HEK293 (cell line): ENCODE data around the gene OPCML.

ENCODE experiments used
- CTCF ChIA-PET: fragments of 350-600 bp; formaldehyde crosslinking; extraction: SDS; loops from one replicate; lab custom pipeline; 2021; ENCODE audit warnings: antibody characterized with exemption; lab: Yijun Ruan, JAX
- POLR2A ChIA-PET: fragments of 300-600 bp; formaldehyde crosslinking; extraction: SDS; loops from one replicate; lab custom pipeline; 2020; ENCODE audit warnings: antibody characterized with exemption, inconsistent platforms; lab: Yijun Ruan, JAX
- H3K27ac ChIP-seq: fragments of 200-500 bp; sonication (Bioruptor generic); 2 replicates; pipeline ENCODE4 v1.5.1; 2014; ENCODE audit warnings: low read depth, low read length, control low read depth, inconsistent platforms; ENCODE audit errors: extremely low read depth
- H3K36me3 ChIP-seq, 2 experiments: fragments of 200-500 bp in 1 of 2; sonication (Bioruptor generic) in 1 of 2; 1 replicate in 1 of 2; 2 replicates in 1 of 2; pipeline ENCODE4 v1.5.1; 2014 to 2017; ENCODE audit warnings: inconsistent platforms in 2 of 2, low read length in 2 of 2; ENCODE audit not compliant: control insufficient read depth in 2 of 2, insufficient read depth in 1 of 2
- H3K4me1 ChIP-seq: fragments of 200-500 bp; sonication (Bioruptor generic); 2 replicates; pipeline ENCODE4 v1.5.1; 2014; ENCODE audit warnings: mild to moderate bottlenecking, low read length, inconsistent platforms; ENCODE audit not compliant: control insufficient read depth, insufficient read depth
- H3K4me3 ChIP-seq: 2 replicates; pipeline ENCODE4 v1.5.1; 2011; ENCODE audit warnings: low read depth, mild to moderate bottlenecking, control low read depth, low read length, moderate library complexity
- H3K9me3 ChIP-seq: fragments of 200-500 bp; sonication (Bioruptor generic); 2 replicates; pipeline ENCODE4 v1.5.1; 2014; ENCODE audit warnings: low read depth, low read length, inconsistent platforms; ENCODE audit not compliant: control insufficient read depth, insufficient read depth
- ZNF10 ChIP-seq: fragments of 450-650 bp; formaldehyde crosslinking; IDR thresholded peaks from 2 replicates; pipeline ENCODE4 v1.5.1; 2017; ENCODE audit warnings: missing biosample characterization, missing genetic modification characterization
- ZNF146 ChIP-seq: fragments of 450-650 bp; formaldehyde crosslinking; IDR thresholded peaks from 2 replicates; pipeline ENCODE4 v1.5.1; 2016; ENCODE audit warnings: missing biosample characterization, missing genetic modification characterization
- ZNF16 ChIP-seq: fragments of 450-650 bp; formaldehyde crosslinking; IDR thresholded peaks from 2 replicates; pipeline ENCODE4 v1.5.1; 2016; ENCODE audit warnings: low read depth, missing biosample characterization, missing genetic modification characterization
- ZNF19 ChIP-seq: fragments of 450-650 bp; formaldehyde crosslinking; IDR thresholded peaks from 2 replicates; pipeline ENCODE4; 2016; ENCODE audit warnings: missing biosample characterization, missing genetic modification characterization, low read depth
- ZNF248 ChIP-seq: fragments of 450-650 bp; formaldehyde crosslinking; IDR thresholded peaks from 2 replicates; pipeline ENCODE4 v1.5.1; 2017; ENCODE audit warnings: missing biosample characterization, missing genetic modification characterization
- ZNF280D ChIP-seq: fragments of 450-650 bp; formaldehyde crosslinking; IDR thresholded peaks from 2 replicates; pipeline ENCODE4 v1.5.1; 2016; ENCODE audit warnings: missing biosample characterization, missing genetic modification characterization
- ZNF514 ChIP-seq: fragments of 450-650 bp; formaldehyde crosslinking; IDR thresholded peaks from 2 replicates; pipeline ENCODE4 v1.5.1; 2016; ENCODE audit warnings: missing biosample characterization, missing genetic modification characterization
- ZNF529 ChIP-seq: fragments of 450-650 bp; formaldehyde crosslinking; IDR thresholded peaks from 2 replicates; pipeline ENCODE4 v1.5.1; 2017; ENCODE audit warnings: missing genetic modification characterization, missing biosample characterization; ENCODE audit not compliant: insufficient replicate concordance
- ZNF560 ChIP-seq: fragments of 450-650 bp; formaldehyde crosslinking; IDR thresholded peaks from 2 replicates; pipeline ENCODE4 v1.5.1; 2017; ENCODE audit warnings: missing biosample characterization, missing genetic modification characterization, borderline replicate concordance
- ZNF785 ChIP-seq: fragments of 450-650 bp; formaldehyde crosslinking; IDR thresholded peaks from 2 replicates; pipeline ENCODE4 v1.5.1; 2016; ENCODE audit warnings: missing biosample characterization, missing genetic modification characterization
- ZNF791 ChIP-seq: fragments of 450-650 bp; formaldehyde crosslinking; IDR thresholded peaks from 2 replicates; pipeline ENCODE4 v1.5.1; 2016; ENCODE audit warnings: missing biosample characterization, missing genetic modification characterization
- TF ChIP-seq, protein P1 (sequence below): fragments of 450-650 bp; formaldehyde crosslinking; conservative IDR thresholded peaks from 2 replicates; pipeline ENCODE4 v1.5.1; 2016; ENCODE audit warnings: low read depth, missing biosample characterization, missing genetic modification characterization
- TF ChIP-seq, protein P2 (sequence below): fragments of 450-650 bp; formaldehyde crosslinking; conservative IDR thresholded peaks from 2 replicates; pipeline ENCODE4 v1.5.1; 2016; ENCODE audit warnings: low read depth, missing biosample characterization, missing genetic modification characterization

Gene OPCML

GRCh38 chr11:132817387-132817786 lies 714.9 kb downstream of the OPCML start (continued):
- TF ChIP-seq ZNF16 (tag by site-specific recombination) (no peak), ZNF10 (no peak), ZNF248 (tag by site-specific recombination) (no peak)

- ChIA-PET CTCF (interaction anchor here (1.5 kb wide), 1 partner anchor 127 kb away, joined by 5 read pairs; no protein-coding TSS in a partner anchor), POLR2A (no interaction called here)
- H3K4me1 ChIP-seq: no peaks in the 10 kb centered on the region
- no peak overlapping the region for H3K27ac ChIP-seq
- H3K36me3 ChIP-seq: no peaks in the 10 kb centered on the region
- no peaks in the 10 kb centered on the region for H3K9me3 ChIP-seq
- no peak overlapping the region for H3K4me3 ChIP-seq
- TF ChIP-seq ZNF791 (tag by site-specific recombination) (no peak), ZNF514 (no peak), ZNF19 (no peak)
Measured at GRCh38 chr11:132814410-132814809, 717.9 kb downstream of the OPCML start.

DNA sequence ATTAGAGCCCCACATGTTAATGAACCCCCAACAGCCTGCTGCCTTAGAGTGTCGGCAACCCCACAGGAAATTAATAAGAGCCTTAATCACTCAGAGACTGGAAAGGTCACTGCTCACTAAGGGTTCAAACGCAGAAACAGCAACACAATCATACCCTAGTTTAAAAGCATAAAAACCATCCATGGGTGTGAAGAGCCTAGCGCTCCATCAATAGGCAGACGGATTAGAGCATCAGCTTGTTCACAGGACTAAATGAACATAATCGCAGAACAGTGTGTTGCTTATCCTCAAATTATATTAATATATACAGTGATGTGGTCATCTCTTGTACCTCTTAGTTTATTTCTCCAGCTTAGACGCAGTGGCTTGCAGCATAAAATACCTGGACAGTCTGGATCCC lies 720.7 kb downstream of the OPCML start:
- POLR2A ChIA-PET: no interaction called here
- Histone ChIP-seq H3K36me3 (no peaks in the 10 kb centered on the region), H3K4me1 (no peaks in the 10 kb centered on the region), H3K9me3 (no peaks in the 10 kb centered on the region), H3K27ac (no peak overlapping the region), H3K4me3 (no peak overlapping the region)
- TF ChIP-seq, protein P1, sequence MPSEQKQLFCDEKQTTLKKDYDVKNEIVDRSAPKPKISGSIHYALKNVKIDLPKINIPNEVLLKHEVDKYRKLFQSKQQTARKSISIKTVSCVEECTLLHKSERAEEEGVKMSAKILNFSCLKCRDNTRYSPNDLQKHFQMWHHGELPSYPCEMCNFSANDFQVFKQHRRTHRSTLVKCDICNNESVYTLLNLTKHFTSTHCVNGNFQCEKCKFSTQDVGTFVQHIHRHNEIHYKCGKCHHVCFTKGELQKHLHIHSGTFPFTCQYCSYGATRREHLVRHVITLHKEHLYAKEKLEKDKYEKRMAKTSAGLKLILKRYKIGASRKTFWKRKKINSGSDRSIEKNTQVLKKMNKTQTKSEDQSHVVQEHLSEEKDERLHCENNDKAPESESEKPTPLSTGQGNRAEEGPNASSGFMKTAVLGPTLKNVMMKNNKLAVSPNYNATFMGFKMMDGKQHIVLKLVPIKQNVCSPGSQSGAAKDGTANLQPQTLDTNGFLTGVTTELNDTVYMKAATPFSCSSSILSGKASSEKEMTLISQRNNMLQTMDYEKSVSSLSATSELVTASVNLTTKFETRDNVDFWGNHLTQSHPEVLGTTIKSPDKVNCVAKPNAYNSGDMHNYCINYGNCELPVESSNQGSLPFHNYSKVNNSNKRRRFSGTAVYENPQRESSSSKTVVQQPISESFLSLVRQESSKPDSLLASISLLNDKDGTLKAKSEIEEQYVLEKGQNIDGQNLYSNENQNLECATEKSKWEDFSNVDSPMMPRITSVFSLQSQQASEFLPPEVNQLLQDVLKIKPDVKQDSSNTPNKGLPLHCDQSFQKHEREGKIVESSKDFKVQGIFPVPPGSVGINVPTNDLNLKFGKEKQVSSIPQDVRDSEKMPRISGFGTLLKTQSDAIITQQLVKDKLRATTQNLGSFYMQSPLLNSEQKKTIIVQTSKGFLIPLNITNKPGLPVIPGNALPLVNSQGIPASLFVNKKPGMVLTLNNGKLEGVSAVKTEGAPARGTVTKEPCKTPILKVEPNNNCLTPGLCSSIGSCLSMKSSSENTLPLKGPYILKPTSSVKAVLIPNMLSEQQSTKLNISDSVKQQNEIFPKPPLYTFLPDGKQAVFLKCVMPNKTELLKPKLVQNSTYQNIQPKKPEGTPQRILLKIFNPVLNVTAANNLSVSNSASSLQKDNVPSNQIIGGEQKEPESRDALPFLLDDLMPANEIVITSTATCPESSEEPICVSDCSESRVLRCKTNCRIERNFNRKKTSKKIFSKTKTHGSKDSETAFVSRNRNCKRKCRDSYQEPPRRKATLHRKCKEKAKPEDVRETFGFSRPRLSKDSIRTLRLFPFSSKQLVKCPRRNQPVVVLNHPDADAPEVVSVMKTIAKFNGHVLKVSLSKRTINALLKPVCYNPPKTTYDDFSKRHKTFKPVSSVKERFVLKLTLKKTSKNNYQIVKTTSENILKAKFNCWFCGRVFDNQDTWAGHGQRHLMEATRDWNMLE (tag by site-specific recombination): no peak
- TF ChIP-seq ZNF529 (tag by site-specific recombination) (no peak), ZNF146 (no peak), ZNF785 (tag by site-specific recombination) (no peak), ZNF560 (tag by site-specific recombination) (no peak), ZNF280D (tag by site-specific recombination) (no peak)
- TF ChIP-seq, protein P2, sequence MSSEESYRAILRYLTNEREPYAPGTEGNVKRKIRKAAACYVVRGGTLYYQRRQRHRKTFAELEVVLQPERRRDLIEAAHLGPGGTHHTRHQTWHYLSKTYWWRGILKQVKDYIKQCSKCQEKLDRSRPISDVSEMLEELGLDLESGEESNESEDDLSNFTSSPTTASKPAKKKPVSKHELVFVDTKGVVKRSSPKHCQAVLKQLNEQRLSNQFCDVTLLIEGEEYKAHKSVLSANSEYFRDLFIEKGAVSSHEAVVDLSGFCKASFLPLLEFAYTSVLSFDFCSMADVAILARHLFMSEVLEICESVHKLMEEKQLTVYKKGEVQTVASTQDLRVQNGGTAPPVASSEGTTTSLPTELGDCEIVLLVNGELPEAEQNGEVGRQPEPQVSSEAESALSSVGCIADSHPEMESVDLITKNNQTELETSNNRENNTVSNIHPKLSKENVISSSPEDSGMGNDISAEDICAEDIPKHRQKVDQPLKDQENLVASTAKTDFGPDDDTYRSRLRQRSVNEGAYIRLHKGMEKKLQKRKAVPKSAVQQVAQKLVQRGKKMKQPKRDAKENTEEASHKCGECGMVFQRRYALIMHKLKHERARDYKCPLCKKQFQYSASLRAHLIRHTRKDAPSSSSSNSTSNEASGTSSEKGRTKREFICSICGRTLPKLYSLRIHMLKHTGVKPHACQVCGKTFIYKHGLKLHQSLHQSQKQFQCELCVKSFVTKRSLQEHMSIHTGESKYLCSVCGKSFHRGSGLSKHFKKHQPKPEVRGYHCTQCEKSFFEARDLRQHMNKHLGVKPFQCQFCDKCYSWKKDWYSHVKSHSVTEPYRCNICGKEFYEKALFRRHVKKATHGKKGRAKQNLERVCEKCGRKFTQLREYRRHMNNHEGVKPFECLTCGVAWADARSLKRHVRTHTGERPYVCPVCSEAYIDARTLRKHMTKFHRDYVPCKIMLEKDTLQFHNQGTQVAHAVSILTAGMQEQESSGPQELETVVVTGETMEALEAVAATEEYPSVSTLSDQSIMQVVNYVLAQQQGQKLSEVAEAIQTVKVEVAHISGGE (tag by site-specific recombination): no peak
- CTCF ChIA-PET: no interaction called here
